Upper lobe of left lung (tissue), 4 donors: ENCODE data around the gene SH3GL3.
A peak's percentile ranks its signal among the peaks of the same experiment; 100 is the strongest.

ENCODE experiments used
- CTCF ChIP-seq, 6 experiments: fragments of 450-650 bp in 4 of 6; fragments of 200-600 bp in 2 of 6; sonication (generic) in 2 of 6; IDR thresholded peaks; one replicate each; pipeline ENCODE4 v1.5.1; 2016 to 2019; ENCODE audit warnings: antibody characterized with exemption in 6 of 6
- EP300 ChIP-seq, 4 donors: sonication (generic); formaldehyde crosslinking; IDR thresholded peaks; one replicate each; pipeline ENCODE4 v1.5.1; 2017; ENCODE audit warnings: antibody characterized with exemption in 4 of 4, control low read depth in 2 of 4
- POLR2A ChIP-seq, 4 donors: fragments of 450-650 bp; IDR thresholded peaks; one replicate each; pipeline ENCODE4 v1.5.1; 2016 to 2017; ENCODE audit warnings: antibody characterized with exemption in 4 of 4, mild to moderate bottlenecking in 2 of 4
- POLR2AphosphoS5 ChIP-seq, 2 donors: sonication (generic); formaldehyde crosslinking; IDR thresholded peaks; one replicate each; pipeline ENCODE4 v1.5.1; 2017; ENCODE audit warnings: antibody characterized with exemption in 2 of 2

DNA sequence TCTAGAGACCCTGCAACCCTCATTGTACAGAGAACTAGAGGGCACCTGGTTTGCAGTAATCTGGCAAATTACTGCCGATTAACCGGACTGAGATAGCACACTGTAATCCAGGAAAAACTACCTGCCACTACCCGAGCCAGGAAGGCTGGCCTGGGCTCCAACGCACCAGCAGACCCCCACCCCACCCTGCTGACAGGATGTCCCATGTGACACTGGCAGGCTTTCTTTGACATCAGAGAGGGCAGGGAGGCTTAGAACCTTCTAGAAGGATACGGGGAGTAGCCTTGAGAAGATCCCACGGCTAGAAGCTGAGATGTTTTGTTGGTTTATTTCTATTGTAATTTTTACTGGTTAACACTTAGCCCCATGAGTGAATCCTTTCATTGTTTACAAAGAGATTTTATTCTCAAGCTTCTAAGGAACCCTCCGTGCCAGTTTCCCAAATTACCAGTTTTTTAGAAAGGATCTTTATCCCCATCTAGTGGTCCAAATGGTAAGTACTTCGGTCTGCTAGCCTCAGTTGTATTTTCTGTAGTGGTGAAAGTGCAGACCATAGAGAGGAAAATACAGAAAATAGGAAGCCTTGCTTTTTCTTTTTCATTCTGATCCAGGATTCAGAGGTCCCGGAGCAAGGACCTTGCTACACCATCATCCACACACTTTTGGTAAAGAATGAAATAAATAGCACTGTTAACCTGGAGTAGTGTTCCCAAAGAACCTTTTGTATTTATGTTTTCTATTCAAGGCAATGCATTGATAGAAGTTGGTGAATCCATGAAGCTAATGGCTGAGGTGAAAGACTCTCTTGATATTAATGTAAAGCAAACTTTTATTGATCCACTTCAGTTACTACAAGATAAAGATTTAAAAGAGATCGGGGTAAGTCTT is 124.9 kb downstream of the SH3GL3 start:
- TF ChIP-seq CTCF (IDR thresholded peaks at IDR 0.05) = peak in 5 of 6 experiments; percentile 14 to 61 (median 38)
- no peak for TF ChIP-seq POLR2A (IDR thresholded peaks at IDR 0.05)
- no peak for TF ChIP-seq POLR2AphosphoS5 (IDR thresholded peaks at IDR 0.05)
- no peak for TF ChIP-seq EP300 (IDR thresholded peaks at IDR 0.05)
